HG03060 (cell line): ENCODE results near the gene DKK3.

Experiments
- ATAC-seq: cut with Tn5 transposase; IDR thresholded peaks from one replicate; pipeline ENCODE4 v1.9.1; 2021; ENCODE audit warnings: low read depth, moderate number of reproducible peaks; ENCODE audit not compliant: unreplicated experiment

The DKK3 gene

DNA sequence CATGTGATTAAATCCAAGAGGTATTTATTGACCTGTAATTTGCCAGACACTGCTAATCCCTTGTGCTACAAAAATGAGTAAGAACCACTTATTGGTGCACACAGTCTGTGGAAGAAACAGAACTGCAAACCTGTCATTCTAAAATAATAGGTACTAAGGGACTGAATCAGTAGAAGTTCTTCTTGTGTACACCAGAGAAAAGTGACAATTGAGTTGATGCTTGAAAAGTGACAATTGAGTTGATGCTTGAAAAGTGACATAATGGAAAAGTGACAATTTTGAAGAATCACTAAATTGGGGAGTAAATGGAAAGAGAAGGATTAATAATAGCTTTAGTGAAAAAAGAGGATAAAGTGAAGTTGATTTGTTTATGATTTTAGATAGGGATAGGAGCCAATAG, 56.4 kb downstream of the DKK3 start:
- ATAC-seq, result no peak

DNA sequence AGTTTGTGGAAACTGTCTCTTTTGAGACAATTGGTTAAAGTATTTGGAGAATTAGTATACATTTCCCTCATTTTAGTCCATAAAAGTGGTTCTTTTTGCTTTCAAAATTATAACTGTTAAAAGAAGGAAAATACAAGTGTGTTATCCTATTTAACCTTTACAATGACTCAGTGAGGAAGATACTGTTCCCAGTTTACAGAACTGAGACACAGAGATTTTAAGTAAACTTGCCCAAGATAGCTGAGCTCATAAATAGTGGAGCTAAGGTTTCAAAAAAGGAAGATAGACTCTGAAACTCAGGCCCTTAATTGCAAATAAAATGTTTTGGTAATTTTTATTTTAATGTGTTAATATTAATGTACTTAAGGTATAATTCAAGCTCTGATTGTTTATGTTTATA, 58.9 kb downstream of the DKK3 start:
- ATAC-seq, result no peak

GRCh38 chr11:11948242-11948947, 60.0 kb downstream of the DKK3 start:
- no peak for ATAC-seq

- ATAC-seq, result no peak
These were observed 60.6 kb downstream of the DKK3 start for GRCh38 chr11:11947825-11948224.

GRCh38 chr11:11946878-11947277, 61.5 kb downstream of the DKK3 start:
- no peak for ATAC-seq

GRCh38 chr11:11946180-11946579, 62.2 kb downstream of the DKK3 start:
- ATAC-seq, result no peak

DNA sequence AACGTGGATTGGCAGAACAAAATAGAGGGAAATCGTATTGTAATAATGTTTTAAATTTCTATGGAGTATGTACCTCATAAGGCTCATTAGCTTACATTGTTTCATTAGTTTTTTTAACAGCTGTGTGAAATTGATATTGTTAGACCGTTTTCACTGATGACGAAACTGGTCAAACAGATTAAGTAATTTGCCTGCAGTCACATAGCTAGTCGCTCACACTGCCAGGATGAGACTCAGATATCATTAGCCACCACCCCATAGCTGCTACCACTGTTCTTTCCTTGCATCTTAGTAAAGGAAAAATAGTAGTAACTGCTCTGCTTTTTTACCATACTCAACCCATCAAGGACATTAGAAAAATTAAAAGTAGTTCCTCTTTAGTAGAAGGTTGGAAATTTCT, 64.0 kb downstream of the DKK3 start:
- ATAC-seq, result no peak

GRCh38 chr11:11942668-11943067, 65.8 kb downstream of the DKK3 start:
- ATAC-seq, result no peak

GRCh38 chr11:11940551-11940950, 67.9 kb downstream of the DKK3 start:
- no peak for ATAC-seq

- ATAC-seq, result no peak
These were observed 70.5 kb downstream of the DKK3 start for GRCh38 chr11:11937957-11938356.

DNA sequence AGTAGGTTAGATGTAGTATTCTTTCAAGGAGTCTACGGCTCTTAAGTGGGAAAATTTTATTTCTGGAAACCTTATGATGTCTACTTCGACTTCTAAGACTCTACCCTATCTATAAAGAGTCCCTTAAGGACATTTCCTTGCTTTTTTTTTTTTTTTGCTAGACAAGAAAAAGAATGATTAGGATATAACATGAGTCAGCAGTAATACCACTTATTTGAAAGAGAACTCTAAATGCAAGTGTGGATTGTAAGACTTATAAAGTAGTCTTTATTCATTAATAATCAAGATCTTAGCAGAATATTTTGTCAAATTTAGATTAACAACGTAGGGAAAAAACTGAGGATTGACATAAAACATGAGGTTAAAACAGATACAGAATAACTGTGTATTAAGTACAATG, 71.0 kb downstream of the DKK3 start:
- ATAC-seq, result no peak

DNA sequence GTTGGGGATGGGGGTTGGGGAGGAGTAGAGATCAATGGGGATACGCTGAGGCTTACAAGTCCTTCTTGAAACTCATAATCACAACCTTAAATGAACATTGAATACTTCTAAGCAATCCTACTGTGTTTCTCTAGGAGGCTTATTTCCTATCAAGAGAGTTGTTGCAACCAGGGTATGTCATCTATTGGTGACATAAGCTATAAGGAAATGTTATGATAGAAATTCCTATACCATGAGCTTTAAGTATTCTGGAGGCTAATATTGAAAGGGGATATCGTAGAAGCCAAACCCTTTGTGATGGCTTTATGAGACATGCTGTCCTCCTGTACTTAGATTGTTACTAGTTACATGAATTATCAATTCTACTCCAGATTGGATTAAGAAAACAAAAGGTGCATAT, 72.9 kb downstream of the DKK3 start:
- ATAC-seq, result no peak

GRCh38 chr11:11931461-11932055, 76.9 kb downstream of the DKK3 start:
- no peak for ATAC-seq

DNA sequence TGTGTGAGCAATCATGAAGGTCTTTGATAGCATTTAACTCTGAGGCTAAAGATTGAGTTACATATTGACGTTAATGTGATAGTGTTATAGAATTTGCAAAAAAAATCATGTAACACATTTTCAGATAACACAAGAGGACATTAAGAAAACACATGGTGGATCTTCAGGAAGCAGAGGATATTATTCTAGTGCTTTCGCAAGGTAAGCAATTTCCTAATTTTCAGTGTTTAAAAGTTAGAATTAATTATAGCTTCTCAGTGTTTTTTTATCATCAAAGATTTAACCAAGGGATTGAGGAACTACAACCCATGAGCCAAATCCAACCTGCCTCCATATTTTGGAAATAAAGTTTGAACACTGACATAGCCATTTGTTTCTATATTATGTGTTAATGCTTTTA, 78.5 kb downstream of the DKK3 start:
- no peak for ATAC-seq

DNA sequence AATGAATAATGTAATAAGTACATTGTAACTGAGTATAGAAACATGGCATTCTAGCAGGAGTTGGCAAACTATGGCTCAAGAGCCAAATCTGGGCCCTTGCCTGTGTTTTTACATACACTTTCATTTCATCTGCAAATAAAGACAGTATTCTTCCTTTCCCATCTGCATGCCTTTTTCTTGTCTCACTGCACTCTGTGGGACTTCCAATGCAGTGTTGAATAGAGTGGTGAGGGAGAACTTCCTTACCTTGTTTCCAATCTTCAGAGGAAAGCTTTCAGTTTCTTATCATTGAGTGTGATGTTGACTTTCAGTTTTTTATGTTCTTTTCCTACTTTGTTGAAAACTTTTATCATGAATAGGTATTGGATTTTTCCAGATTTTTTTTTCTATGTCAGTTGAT, 84.6 kb downstream of the DKK3 start:
- ATAC-seq, result no peak

DNA sequence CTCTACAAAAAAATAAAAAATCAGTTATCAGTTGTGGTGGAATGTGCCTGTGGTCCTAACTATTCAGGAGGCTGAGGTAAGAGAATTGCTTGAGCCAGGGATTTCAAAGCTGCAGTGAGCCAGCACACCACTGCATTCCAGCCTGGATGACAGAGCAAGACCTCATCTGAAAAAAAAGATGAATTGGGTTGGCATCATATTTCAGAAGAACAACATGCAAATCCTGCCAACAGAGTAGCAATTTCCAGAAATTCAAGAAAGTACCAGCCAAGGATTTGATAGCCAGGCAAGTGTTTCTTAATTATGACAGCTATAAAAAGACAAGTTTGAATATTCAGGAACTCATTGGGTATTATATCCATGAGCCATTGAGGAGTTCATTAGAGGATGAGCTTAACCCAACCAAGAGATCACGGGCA, 91.4 kb downstream of the DKK3 start:
- ATAC-seq, result no peak

GRCh38 chr11:11915625-11916024, 92.8 kb downstream of the DKK3 start:
- ATAC-seq, result no peak

DNA sequence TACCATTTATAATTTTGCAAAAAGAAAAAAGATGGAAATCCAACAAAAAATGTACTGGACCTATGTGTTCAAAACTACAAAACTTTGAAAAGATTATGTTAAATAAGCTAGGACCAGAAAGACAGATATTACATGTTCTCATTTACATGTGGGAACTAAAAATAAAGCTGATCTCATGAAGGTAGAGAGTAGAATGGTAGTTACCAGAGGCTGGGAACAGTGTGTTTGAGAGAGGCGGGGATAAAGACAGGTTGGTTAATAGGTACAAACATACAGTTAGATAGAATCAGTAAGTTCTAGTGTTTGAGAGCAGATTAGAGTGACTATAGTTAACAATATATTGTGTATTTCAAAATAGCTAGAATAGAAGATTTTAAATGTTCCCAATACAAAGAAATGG, 95.0 kb downstream of the DKK3 start:
- no peak for ATAC-seq
